ENCODE measurements around the gene RACK1. TPM values are rescaled to one million over a fixed set of nuclear protein-coding genes. Genes with fewer than 3 reads are reported as not detected.
A peak's percentile ranks its signal among the peaks of the same experiment; 100 is the strongest.
"Not testable (repeated sequence)": the region's sequence is repeated elsewhere in the genome, so short reads cannot be mapped to it uniquely, and the experiment has no call there.

RACK1 gene
- total RNA-seq, 1 donor from 2014 or later, result 1,189 TPM

DNA sequence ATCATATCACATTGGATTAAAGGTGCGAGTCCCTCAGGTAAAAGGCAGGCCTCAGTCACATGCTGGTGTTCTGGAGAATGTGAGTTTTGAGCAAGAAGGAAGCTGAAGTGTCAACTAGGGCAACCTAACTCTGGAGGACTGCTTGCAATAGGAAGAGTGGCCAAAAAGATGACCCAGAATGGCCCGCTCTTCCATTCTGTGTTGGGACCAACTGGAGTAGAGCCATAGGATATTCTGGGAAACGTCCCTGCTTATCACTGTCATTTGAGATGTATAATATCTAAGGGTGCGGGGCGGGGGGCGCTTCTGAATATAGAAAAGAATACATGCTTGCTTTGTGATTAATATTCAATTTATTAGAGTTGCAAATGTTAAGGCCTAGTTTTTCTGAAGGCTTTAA is 31.6 kb downstream of the RACK1 start:
- Mint-ChIP-seq H3K27me3 (ENCODE audit: low read depth) (no peaks in the 10 kb centered on the region), H3K27ac (ENCODE audit: unreplicated experiment) (no peak overlapping the region), H3K9me3 (ENCODE audit: low read depth) (no peaks in the 10 kb centered on the region), H3K4me3 (ENCODE audit: unreplicated experiment) (no peak overlapping the region), H3K36me3 (ENCODE audit: low read depth) (no peaks in the 10 kb centered on the region), H3K4me1 (ENCODE audit: low read depth) (peaks cover 17% of the 10 kb centered on the region)
- DNase-seq (ENCODE audit: low spot score), result no peak
- TF ChIP-seq, protein P1, sequence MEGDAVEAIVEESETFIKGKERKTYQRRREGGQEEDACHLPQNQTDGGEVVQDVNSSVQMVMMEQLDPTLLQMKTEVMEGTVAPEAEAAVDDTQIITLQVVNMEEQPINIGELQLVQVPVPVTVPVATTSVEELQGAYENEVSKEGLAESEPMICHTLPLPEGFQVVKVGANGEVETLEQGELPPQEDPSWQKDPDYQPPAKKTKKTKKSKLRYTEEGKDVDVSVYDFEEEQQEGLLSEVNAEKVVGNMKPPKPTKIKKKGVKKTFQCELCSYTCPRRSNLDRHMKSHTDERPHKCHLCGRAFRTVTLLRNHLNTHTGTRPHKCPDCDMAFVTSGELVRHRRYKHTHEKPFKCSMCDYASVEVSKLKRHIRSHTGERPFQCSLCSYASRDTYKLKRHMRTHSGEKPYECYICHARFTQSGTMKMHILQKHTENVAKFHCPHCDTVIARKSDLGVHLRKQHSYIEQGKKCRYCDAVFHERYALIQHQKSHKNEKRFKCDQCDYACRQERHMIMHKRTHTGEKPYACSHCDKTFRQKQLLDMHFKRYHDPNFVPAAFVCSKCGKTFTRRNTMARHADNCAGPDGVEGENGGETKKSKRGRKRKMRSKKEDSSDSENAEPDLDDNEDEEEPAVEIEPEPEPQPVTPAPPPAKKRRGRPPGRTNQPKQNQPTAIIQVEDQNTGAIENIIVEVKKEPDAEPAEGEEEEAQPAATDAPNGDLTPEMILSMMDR (IDR thresholded peaks at IDR 0.05), result no peak

DNA sequence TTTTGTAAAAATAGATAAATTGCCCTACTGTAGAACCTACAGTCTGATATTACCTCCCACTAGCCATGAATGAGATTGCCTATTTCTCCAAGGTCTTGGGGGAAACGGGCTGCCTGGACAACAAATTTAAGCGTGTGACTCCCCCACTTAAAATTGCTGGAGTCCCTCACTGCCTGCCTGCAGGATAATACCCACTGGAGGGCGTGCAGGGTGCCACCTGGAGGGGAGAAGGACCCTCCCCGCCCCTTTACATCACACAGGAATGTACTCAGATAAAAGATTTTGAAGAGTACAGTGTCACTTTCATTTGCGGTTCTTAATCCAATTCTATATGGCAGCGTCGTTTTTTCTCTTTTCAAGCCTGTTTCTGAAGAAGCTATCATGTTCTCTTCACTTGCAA is 32.5 kb downstream of the RACK1 start:
- DNase-seq (ENCODE audit: low spot score), result no peak
- Mint-ChIP-seq H3K4me3 (ENCODE audit: unreplicated experiment) (no peak overlapping the region), H3K27me3 (ENCODE audit: low read depth) (no peaks in the 10 kb centered on the region), H3K36me3 (ENCODE audit: low read depth) (no peaks in the 10 kb centered on the region), H3K4me1 (ENCODE audit: low read depth) (peaks cover 18% of the 10 kb centered on the region), H3K27ac (ENCODE audit: unreplicated experiment) (no peak overlapping the region), H3K9me3 (ENCODE audit: low read depth) (no peaks in the 10 kb centered on the region)
- TF ChIP-seq, protein P1 (IDR thresholded peaks at IDR 0.05), result no peak

DNA sequence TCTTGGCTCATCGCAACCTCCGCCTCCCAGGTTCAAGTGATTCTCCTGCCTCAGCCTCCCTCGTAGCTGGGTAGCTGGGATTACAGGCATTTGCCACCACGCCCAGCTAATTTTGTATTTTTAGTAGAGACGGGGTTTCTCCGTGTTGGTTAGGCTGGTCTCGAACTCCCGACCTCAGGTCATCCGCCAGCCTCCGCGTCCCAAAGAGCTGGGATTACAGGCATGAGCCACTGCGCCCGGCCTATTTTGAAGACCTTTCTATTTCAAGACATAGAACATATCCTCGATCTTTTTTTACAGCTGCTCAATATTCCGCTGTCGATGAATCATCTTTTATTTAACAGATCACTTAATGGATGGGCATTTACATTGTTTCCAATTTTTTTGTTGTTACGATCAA is 33.0 kb downstream of the RACK1 start:
- not testable (repeated sequence) for H3K4me3 Mint-ChIP-seq (ENCODE audit: unreplicated experiment); DNase-seq (ENCODE audit: low spot score); H3K27me3 Mint-ChIP-seq (ENCODE audit: low read depth); H3K36me3 Mint-ChIP-seq (ENCODE audit: low read depth); H3K9me3 Mint-ChIP-seq (ENCODE audit: low read depth); H3K27ac Mint-ChIP-seq (ENCODE audit: unreplicated experiment)
- H3K4me1 Mint-ChIP-seq (ENCODE audit: low read depth), result peaks cover 22% of the 10 kb centered on the region

DNA sequence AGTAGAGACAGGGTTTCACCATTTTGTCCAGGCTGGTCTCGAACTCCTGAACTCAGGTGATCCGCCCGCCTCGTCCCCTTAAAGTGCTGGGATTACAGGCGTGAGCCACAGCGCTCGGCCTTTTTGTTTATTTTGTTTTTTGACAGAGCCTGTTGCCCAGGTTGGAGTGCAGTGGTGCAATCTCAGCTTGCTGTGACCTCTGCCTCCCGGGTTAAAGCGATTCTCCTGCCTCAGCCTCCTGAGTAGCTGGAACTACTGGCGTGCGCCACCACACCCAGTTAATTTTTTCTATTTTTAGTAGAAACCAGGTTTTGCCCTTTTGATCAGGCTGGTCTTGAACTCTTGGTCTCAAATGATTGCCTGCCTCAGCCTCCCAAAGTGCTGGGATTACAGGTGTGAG is 33.6 kb downstream of the RACK1 start:
- not testable (repeated sequence) for H3K27ac Mint-ChIP-seq (ENCODE audit: unreplicated experiment); H3K36me3 Mint-ChIP-seq (ENCODE audit: low read depth); H3K4me3 Mint-ChIP-seq (ENCODE audit: unreplicated experiment); H3K27me3 Mint-ChIP-seq (ENCODE audit: low read depth); DNase-seq (ENCODE audit: low spot score); H3K9me3 Mint-ChIP-seq (ENCODE audit: low read depth)
- peaks cover 25% of the 10 kb centered on the region for H3K4me1 Mint-ChIP-seq (ENCODE audit: low read depth)

DNA sequence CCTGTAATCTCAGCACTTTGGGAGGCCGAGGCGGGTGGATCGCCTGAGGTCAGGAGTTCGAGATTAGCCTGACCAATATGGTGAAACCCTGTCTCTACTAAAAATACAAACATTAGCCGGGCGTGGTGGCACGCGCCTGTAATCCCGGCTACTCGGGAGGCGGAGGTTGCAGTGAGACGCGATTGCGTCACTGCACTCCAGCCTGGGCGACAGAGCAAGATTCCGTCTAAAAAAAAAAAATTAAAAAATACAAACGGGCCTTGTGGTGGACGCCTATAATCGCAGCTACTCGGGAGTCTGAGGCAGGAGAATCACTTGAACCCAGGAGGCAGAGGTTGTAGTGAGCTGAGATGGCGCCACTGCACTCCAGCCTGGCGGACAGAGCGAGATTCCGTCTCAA is 34.7 kb downstream of the RACK1 start:
- H3K4me3 Mint-ChIP-seq (ENCODE audit: unreplicated experiment); H3K27me3 Mint-ChIP-seq (ENCODE audit: low read depth); H3K9me3 Mint-ChIP-seq (ENCODE audit: low read depth); DNase-seq (ENCODE audit: low spot score); H3K27ac Mint-ChIP-seq (ENCODE audit: unreplicated experiment); H3K36me3 Mint-ChIP-seq (ENCODE audit: low read depth): not testable (repeated sequence)
- peaks cover 27% of the 10 kb centered on the region for H3K4me1 Mint-ChIP-seq (ENCODE audit: low read depth)

DNA sequence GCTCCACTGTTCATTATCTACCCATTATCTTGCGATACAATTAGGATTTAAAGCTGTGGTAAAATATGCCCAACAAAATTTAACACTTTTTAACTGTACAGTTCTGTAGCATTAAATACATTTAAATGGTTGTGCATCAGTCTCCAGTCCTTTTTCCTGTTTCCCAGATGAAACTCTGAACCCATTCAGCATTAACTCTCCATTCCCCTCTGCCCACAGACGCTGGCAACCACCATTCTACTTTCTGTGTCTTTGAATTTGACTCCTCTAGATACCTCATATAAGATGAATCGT is 35.8 kb downstream of the RACK1 start:
- H3K4me3 Mint-ChIP-seq (ENCODE audit: unreplicated experiment), result peak overlapping the region; percentile 85
- H3K27ac Mint-ChIP-seq (ENCODE audit: unreplicated experiment), result peak overlapping the region; percentile 94
- H3K27me3 Mint-ChIP-seq (ENCODE audit: low read depth), result no peaks in the 10 kb centered on the region
- no peaks in the 10 kb centered on the region for H3K9me3 Mint-ChIP-seq (ENCODE audit: low read depth)
- DNase-seq (ENCODE audit: low spot score), result no peak
- TF ChIP-seq, protein P1 (IDR thresholded peaks at IDR 0.05), result no peak
- no peaks in the 10 kb centered on the region for H3K36me3 Mint-ChIP-seq (ENCODE audit: low read depth)
- peaks cover 26% of the 10 kb centered on the region for H3K4me1 Mint-ChIP-seq (ENCODE audit: low read depth)

DNA sequence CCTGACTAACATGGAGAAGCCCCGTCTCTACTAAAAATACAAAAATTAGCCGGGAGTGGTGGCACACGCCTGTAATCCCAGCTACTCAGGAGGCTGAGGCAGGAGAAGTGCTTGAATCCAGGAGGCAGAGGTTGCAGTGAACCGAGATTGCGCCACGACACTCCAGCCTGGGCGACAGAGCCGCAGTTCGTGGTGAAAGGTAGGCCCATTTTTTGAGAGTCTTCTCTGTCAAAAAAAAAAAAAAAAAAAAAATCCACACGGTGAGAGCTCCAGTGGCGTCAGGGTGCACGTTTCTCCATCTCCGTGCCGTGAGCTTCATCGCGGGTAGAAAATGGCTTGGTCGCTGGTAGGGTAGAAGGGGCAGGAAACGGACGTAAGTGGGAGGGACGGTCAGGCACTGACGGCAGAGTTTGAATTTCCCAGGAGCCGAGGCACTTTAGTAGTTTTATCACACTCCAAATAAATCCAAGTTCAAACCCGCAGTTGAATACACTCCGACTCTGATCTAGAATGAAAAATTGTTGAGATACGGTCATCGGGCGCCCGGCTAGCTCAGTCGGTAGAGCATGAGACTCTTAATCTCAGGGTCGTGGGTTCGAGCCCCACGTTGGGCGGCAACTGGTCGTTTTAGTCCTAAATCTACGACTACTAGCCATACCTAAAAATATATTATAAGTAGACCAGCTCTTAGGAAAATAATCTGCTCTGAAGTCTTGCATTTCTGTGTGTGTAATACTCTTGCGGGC is 36.3 kb downstream of the RACK1 start:
- no peak for DNase-seq (ENCODE audit: low spot score)
- no peaks in the 10 kb centered on the region for H3K9me3 Mint-ChIP-seq (ENCODE audit: low read depth)
- peak overlapping the region; percentile 94 for H3K27ac Mint-ChIP-seq (ENCODE audit: unreplicated experiment)
- H3K4me3 Mint-ChIP-seq (ENCODE audit: unreplicated experiment), result peak overlapping the region; percentile 85
- H3K4me1 Mint-ChIP-seq (ENCODE audit: low read depth), result peaks cover 26% of the 10 kb centered on the region
- H3K27me3 Mint-ChIP-seq (ENCODE audit: low read depth), result no peaks in the 10 kb centered on the region
- no peaks in the 10 kb centered on the region for H3K36me3 Mint-ChIP-seq (ENCODE audit: low read depth)
- TF ChIP-seq, protein P1 (IDR thresholded peaks at IDR 0.05), result no peak

All from chondrocyte (in vitro differentiated cells).